Heart right ventricle (tissue), 16 donors: ENCODE results near the gene GADD45GIP1. TPM values are rescaled to one million over a fixed set of nuclear protein-coding genes. Genes with fewer than 3 reads are reported as not detected.

Experiments
- ATAC-seq, 8 donors: fragments of 200-7000 bp; cut with Tn5 transposase; one replicate each; pipeline ENCODE4 v1.9.1; 2020; ENCODE audit warnings: mild to moderate bottlenecking in 8 of 8, moderate library complexity in 8 of 8, moderate number of reproducible peaks in 1 of 8
- DNase-seq, 2 donors: peaks; one replicate each; pipeline ENCODE4 v3.0.0-alpha.2; 2020
- H3K27ac ChIP-seq, 10 donors: fragments of 200-600 bp; sonication (generic) in 2 of 10; one replicate each; pipeline versions ENCODE4 v1.5.0 to v1.8.0; 2020 to 2022; ENCODE audit warnings: mild to moderate bottlenecking in 3 of 10
- H3K27me3 ChIP-seq, 7 donors: fragments of 200-600 bp; one replicate each; pipeline ENCODE4 v1.8.0; 2021 to 2022; ENCODE audit warnings: mild to moderate bottlenecking in 2 of 7
- H3K36me3 ChIP-seq, 9 donors: fragments of 200-600 bp; sonication (generic) in 1 of 9; one replicate each; pipeline versions ENCODE4 v1.5.0 to v1.8.0; 2020 to 2022; ENCODE audit warnings: mild to moderate bottlenecking in 2 of 9
- H3K4me1 ChIP-seq, 9 donors: fragments of 200-600 bp; sonication (generic) in 1 of 9; one replicate each; pipeline versions ENCODE4 v1.5.0 to v1.8.0; 2020 to 2022; ENCODE audit warnings: mild to moderate bottlenecking in 4 of 9
- H3K4me3 ChIP-seq, 10 donors: fragments of 200-600 bp; sonication (generic) in 2 of 10; one replicate each; pipeline versions ENCODE4 v1.5.0 to v1.8.0; 2020 to 2022; ENCODE audit warnings: mild to moderate bottlenecking in 7 of 10, moderate library complexity in 2 of 10
- H3K9me3 ChIP-seq, 11 donors: fragments of 200-600 bp in 10 of 11; sonication (generic) in 2 of 11; one replicate each; pipeline versions ENCODE4 v1.5.0 to v1.8.0; 2013 to 2022; ENCODE audit warnings: mild to moderate bottlenecking in 2 of 11, control low read depth in 1 of 11, moderate library complexity in 1 of 11
- WGBS, 2 donors: extraction: QIAGEN DNeasy Blood & Tissue Kit; methylation state at CpG; one replicate each; pipeline ENCODE4 v1.1.7; 2013; ENCODE audit warnings: inconsistent platforms in 1 of 2; 5-methylcytosine and 5-hydroxymethylcytosine counted together
- intact Hi-C, 10 donors: fragments of 100-400 bp; cut with DNase I; formaldehyde crosslinking; loops; one replicate each; pipeline versions ENCODE4 v1.11.1 to v1.14.2; 2022
- polyA plus RNA-seq, 2 donors: library from polyadenylated mRNA; stranded (reverse); fragments of 200-250 nt; gene quantifications; one replicate each; pipeline ENCODE4 v1.2.3, GENCODE V29; 2013
- total RNA-seq, 10 donors: library from RNA; stranded (reverse); fragmentation: NEBNext Ultra II Directional in 3 of 10; extraction: Animal tissue kit (Norgen Biotek cat#: 25700) in 3 of 10; gene quantifications; one replicate each; pipeline versions ENCODE4 v1.2.1 to v1.2.4, GENCODE V29; 2021 to 2023
- TF ChIP-seq, protein P1 (sequence below), 9 donors: fragments of 200-600 bp; sonication (generic) in 2 of 9; IDR thresholded peaks; one replicate each; pipeline versions ENCODE4 v1.5.0 to v1.8.0; 2021 to 2022; ENCODE audit warnings: antibody characterized with exemption in 9 of 9, mild to moderate bottlenecking in 5 of 9, moderate library complexity in 1 of 9
- donor health status: Arrhythmogenic right ventricular cardiomyopathy.
- donor health status: ischemic (EF 13 %, LVEDD 7.1; RV severe dilation, severe dysfunction).
- donor health status: healthy with polysubstance abuse.
- donor health status: DM: no; HTN: yes; CAD: no.
- donor health status: DM: no; HTN: no; CAD: no.
- donor health status: ischemic (EF 25% LVEDD 6.9; RV normal size, moderate dysfunction).
- donor health status: ischemic (EF 25% LVEDD 5.7; RV mildly dilated, moderate dysfunction).
- donor health status: healthy.
- donor health status: DM: yes; HTN: yes; CAD: no.
- donor health status: Ischemic cardiomyopathy.
- donor health status: ischemic (EF 35%, LVEDD 5.7; RV mildly dilated, moderate dysfunction).
- donor health status: nonischemic (EF 11% LVEDD 7.7; RV severe dilation, severe dysfunction).
- donor health status: DM: yes; HTN: yes; CAD: no.
- donor health status: PGD.
- donor health status: ischemic (EF 29% LVEDD 5.4; RV normal size, mild dysfunction).
- donor health status: nonischemic (EF 23%, LVEDD 6.1; RV moderate dilation, normal function).

Gene GADD45GIP1
- total and polyA plus RNA-seq, 12 donors: 18.4 to 237 (median 22.1) TPM

DNA sequence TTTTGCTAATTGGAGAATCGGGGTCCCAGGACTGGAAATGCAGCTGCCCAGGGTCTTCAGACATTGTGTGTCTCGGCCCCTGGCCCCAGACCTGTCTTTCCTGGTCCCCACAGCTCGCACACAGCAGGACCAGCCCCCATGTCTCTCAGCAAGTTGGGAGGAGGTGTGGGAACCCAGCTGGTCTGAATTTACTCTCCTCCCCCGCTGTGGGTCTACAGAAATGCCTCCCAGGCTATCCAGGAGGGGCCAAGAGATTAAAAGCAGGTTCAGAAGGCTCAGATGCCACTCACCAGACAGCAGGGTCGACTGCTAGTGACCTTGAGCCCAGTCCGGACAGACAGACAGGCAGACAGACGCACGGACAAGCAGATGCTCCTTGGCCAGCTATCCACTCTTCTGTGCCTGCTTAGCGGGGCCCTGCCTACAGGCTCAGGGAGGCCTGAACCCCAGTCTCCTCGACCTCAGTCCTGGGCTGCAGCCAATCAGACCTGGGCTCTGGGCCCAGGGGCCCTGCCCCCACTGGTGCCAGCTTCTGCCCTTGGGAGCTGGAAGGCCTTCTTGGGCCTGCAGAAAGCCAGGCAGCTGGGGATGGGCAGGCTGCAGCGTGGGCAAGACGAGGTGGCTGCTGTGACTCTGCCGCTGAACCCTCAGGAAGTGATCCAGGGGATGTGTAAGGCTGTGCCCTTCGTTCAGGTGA, 12.4 kb upstream of the GADD45GIP1 start, which contains the start of gene DAND5:
Gene DAND5, plus strand, starts transcription at position 285 of the 697 bp plus-strand sequence. Its CDS starts 85 bp downstream, at position 370.
- TF ChIP-seq, protein P1, sequence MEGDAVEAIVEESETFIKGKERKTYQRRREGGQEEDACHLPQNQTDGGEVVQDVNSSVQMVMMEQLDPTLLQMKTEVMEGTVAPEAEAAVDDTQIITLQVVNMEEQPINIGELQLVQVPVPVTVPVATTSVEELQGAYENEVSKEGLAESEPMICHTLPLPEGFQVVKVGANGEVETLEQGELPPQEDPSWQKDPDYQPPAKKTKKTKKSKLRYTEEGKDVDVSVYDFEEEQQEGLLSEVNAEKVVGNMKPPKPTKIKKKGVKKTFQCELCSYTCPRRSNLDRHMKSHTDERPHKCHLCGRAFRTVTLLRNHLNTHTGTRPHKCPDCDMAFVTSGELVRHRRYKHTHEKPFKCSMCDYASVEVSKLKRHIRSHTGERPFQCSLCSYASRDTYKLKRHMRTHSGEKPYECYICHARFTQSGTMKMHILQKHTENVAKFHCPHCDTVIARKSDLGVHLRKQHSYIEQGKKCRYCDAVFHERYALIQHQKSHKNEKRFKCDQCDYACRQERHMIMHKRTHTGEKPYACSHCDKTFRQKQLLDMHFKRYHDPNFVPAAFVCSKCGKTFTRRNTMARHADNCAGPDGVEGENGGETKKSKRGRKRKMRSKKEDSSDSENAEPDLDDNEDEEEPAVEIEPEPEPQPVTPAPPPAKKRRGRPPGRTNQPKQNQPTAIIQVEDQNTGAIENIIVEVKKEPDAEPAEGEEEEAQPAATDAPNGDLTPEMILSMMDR (IDR thresholded peaks at IDR 0.05): no peak
- ATAC-seq: peak; percentile 40 to 82 (median 70)
- H3K4me3 ChIP-seq: peak within 1 kb of the TSS in 5 of 10 donors; percentile 15 to 26 (median 17)
- peak; percentile 63 to 68 for DNase-seq
- no peaks in the 10 kb centered on the region for H3K9me3 ChIP-seq
- intact Hi-C loops: loop anchor here in 2 of 10 donors (10.0 kb wide), 1 partner anchor 85 kb away; the partner anchor contains the start of genes DNASE2 (in 2 of the 2) and KLF1 (in 2 of the 2)
- H3K27me3 ChIP-seq: no peaks in the 10 kb centered on the region
- peak within 1 kb of the TSS; percentile 56 to 87 (median 80) for H3K27ac ChIP-seq
- WGBS, 2 donors: 38 to 44% methylated on average over 14 of the region's 14 CpGs
- peaks cover 0 to 22% (median 7%) of the 10 kb centered on the region in 9 donors for H3K4me1 ChIP-seq
- no peaks in the 10 kb centered on the region for H3K36me3 ChIP-seq

DNA sequence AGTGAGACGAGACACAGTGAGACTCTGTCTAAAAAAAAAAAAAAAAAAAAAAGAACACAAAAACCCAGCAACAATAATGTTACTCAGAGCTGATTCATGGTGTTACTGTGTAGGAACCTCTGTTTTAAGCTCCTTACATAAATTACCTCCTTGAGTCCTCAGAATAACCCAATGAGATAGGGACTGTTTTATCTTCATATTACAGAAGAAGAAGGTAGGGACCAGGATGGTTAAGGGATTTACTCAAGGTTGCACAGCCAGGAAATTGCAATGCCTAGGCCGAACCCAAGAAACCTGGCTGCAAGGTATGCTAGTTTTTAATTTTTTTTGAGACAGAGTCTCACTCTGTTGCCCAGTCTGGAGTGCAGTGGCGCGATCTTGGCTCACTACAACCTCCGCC, 10.9 kb upstream of the GADD45GIP1 start:
- no peak for DNase-seq
- peaks cover 0 to 22% (median 7%) of the 10 kb centered on the region in 9 donors for H3K4me1 ChIP-seq
- TF ChIP-seq, protein P1 (IDR thresholded peaks at IDR 0.05): no peak
- H3K27ac ChIP-seq: no peak overlapping the region
- no peaks in the 10 kb centered on the region for H3K36me3 ChIP-seq
- no peak for ATAC-seq
- 92 to 94% methylated on average over 5 of the region's 5 CpGs for WGBS, 2 donors
- H3K9me3 ChIP-seq: no peaks in the 10 kb centered on the region
- intact Hi-C loops: loop anchor here in 2 of 10 donors (10.0 kb wide), 1 partner anchor 83 kb away; the partner anchor contains the start of genes DNASE2 (in 2 of the 2) and KLF1 (in 2 of the 2)
- H3K27me3 ChIP-seq: no peaks in the 10 kb centered on the region
- H3K4me3 ChIP-seq: no peak overlapping the region

DNA sequence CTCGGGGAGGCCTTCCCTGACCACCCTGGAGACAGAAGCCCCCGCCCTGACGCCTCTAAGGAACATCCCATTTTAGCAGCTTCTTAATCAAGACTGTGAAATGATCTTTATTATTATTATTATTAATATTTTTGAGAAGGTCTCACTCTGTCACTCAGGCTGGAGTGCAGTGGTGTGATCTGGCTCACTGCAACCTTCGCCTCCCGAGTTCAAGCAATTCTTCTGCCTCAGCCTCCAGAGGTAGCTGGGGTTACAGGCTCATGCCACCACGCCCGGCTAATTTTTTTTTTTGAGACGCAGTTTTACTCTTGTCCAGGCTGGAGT, 8.8 kb upstream of the GADD45GIP1 start:
- Histone ChIP-seq H3K27ac (peak overlapping the region in 9 of 10 donors; percentile 36 to 73 (median 58)), H3K27me3 (no peaks in the 10 kb centered on the region), H3K4me3 (peak overlapping the region in 5 of 10 donors; percentile 53 to 57 (median 55)), H3K4me1 (peaks cover 0 to 18% (median 7%) of the 10 kb centered on the region in 9 donors), H3K9me3 (no peaks in the 10 kb centered on the region), H3K36me3 (no peaks in the 10 kb centered on the region)
- no peak for ATAC-seq
- intact Hi-C loops: loop anchor here in 3 of 10 donors (2.0 to 10.0 kb wide), 2 partner anchors 81 kb away; partner anchors contain the start of genes DNASE2 (in 2 of the 3) and KLF1 (in 2 of the 3)
- no peak for DNase-seq
- WGBS, 2 donors: 52 to 54% methylated on average over 8 of the region's 8 CpGs
- TF ChIP-seq, protein P1 (IDR thresholded peaks at IDR 0.05): no peak

DNA sequence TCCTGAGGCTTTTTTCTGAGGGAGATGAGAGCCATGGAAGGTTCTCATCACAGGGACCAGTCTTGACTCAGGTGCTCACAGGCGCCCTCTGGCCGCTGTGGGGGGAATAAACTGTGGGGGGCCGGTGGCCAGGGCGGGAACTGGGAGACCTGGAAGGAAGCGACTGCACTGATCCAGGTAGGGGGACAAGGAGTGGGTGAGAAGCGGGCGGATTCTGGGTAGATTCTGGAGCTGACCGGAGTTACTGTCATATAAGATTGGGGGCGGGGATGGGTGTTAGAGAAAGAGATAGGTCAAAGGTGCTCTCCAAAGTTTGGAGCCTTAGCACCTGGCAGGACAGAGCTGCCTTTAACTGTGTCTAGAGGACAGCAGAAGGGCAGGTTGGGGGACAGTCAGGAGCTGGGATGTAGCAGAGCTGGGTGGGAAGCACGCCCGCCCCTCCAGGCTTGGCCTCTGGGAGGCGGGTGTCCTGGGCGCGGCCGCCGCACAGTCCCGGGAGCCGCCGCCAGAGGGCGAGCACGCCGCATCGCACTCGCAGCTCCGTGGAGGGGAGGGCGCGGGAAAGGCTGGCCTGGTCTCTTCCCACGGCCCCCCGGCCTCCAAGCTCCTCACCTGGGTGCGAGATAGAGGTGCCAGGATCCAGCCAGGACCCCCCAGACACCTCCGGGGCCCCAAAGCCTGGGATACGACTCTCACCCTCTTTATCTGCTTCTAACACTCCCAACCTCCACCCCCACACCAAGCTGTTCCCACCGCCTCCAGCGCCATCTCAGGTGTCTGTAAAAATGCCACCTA, 8.2 kb upstream of the GADD45GIP1 start:
- Histone ChIP-seq H3K4me1 (peaks cover 0 to 18% (median 7%) of the 10 kb centered on the region in 9 donors), H3K36me3 (no peaks in the 10 kb centered on the region), H3K4me3 (peak overlapping the region; percentile 16 to 57 (median 53)), H3K27ac (peak overlapping the region in 9 of 10 donors; percentile 36 to 73 (median 58)), H3K9me3 (no peaks in the 10 kb centered on the region), H3K27me3 (no peaks in the 10 kb centered on the region)
- ATAC-seq (peak; percentile 88 to 94 (median 92)), DNase-seq (peak; percentile 77 to 86)
- TF ChIP-seq, protein P1 (IDR thresholded peaks at IDR 0.05): peak; percentile 82 to 93 (median 84)
- intact Hi-C loops: loop anchor here in 3 of 10 donors (2.0 to 10.0 kb wide), 2 partner anchors 80 kb away; partner anchors contain the start of genes DNASE2 (in 2 of the 3) and KLF1 (in 2 of the 3)
- 1% methylated on average over 34 of the region's 34 CpGs for WGBS, 2 donors
